ENCODE results near the gene SAP30BP. TPM values are rescaled to one million over a fixed set of nuclear protein-coding genes. Genes with fewer than 3 reads are reported as not detected.

Gene SAP30BP
- total RNA-seq, 1 donor from 2014 or later, result 125 TPM

- H3K27ac Mint-ChIP-seq (ENCODE audit: unreplicated experiment), result no peak overlapping the region
- DNase-seq (ENCODE audit: low spot score), result no peak
- peaks cover 3% of the 10 kb centered on the region for H3K27me3 Mint-ChIP-seq (ENCODE audit: unreplicated experiment)
- H3K4me3 Mint-ChIP-seq (ENCODE audit: unreplicated experiment), result no peak overlapping the region
- peaks cover 3% of the 10 kb centered on the region for H3K36me3 Mint-ChIP-seq (ENCODE audit: low read depth, unreplicated experiment)
- no peaks in the 10 kb centered on the region for H3K9me3 Mint-ChIP-seq (ENCODE audit: unreplicated experiment)
- peaks cover 9% of the 10 kb centered on the region for H3K4me1 Mint-ChIP-seq (ENCODE audit: unreplicated experiment)
- no peak for TF ChIP-seq CTCF (IDR thresholded peaks at IDR 0.05; ENCODE audit: unreplicated experiment)
These were observed 84.7 kb downstream of the SAP30BP start for GRCh38 chr17:75751676-75752404.

GRCh38 chr17:75752405-75752709 is 85.2 kb downstream of the SAP30BP start:
- Mint-ChIP-seq H3K27me3 (ENCODE audit: unreplicated experiment) (peaks cover 3% of the 10 kb centered on the region), H3K27ac (ENCODE audit: unreplicated experiment) (no peak overlapping the region), H3K9me3 (ENCODE audit: unreplicated experiment) (no peaks in the 10 kb centered on the region), H3K4me1 (ENCODE audit: unreplicated experiment) (peaks cover 9% of the 10 kb centered on the region), H3K36me3 (ENCODE audit: low read depth, unreplicated experiment) (peaks cover 3% of the 10 kb centered on the region), H3K4me3 (ENCODE audit: unreplicated experiment) (no peak overlapping the region)
- DNase-seq (ENCODE audit: low spot score), result no peak
- TF ChIP-seq CTCF (IDR thresholded peaks at IDR 0.05; ENCODE audit: unreplicated experiment), result no peak

GRCh38 chr17:75752802-75753513 is 85.8 kb downstream of the SAP30BP start:
- Mint-ChIP-seq H3K27me3 (ENCODE audit: unreplicated experiment) (peaks cover 4% of the 10 kb centered on the region), H3K9me3 (ENCODE audit: unreplicated experiment) (no peaks in the 10 kb centered on the region), H3K36me3 (ENCODE audit: low read depth, unreplicated experiment) (peaks cover 3% of the 10 kb centered on the region), H3K4me3 (ENCODE audit: unreplicated experiment) (no peak overlapping the region), H3K27ac (ENCODE audit: unreplicated experiment) (no peak overlapping the region), H3K4me1 (ENCODE audit: unreplicated experiment) (peaks cover 9% of the 10 kb centered on the region)
- no peak for TF ChIP-seq CTCF (IDR thresholded peaks at IDR 0.05; ENCODE audit: unreplicated experiment)
- no peak for DNase-seq (ENCODE audit: low spot score)

GRCh38 chr17:75753514-75754377 is 86.6 kb downstream of the SAP30BP start:
- Mint-ChIP-seq H3K9me3 (ENCODE audit: unreplicated experiment) (no peaks in the 10 kb centered on the region), H3K4me3 (ENCODE audit: unreplicated experiment) (no peak overlapping the region), H3K4me1 (ENCODE audit: unreplicated experiment) (peaks cover 9% of the 10 kb centered on the region), H3K27me3 (ENCODE audit: unreplicated experiment) (peaks cover 5% of the 10 kb centered on the region), H3K27ac (ENCODE audit: unreplicated experiment) (no peak overlapping the region), H3K36me3 (ENCODE audit: low read depth, unreplicated experiment) (peaks cover 3% of the 10 kb centered on the region)
- peak; percentile 73 for DNase-seq (ENCODE audit: low spot score)
- peak; percentile 61 for TF ChIP-seq CTCF (IDR thresholded peaks at IDR 0.05; ENCODE audit: unreplicated experiment)

Data from endothelial cell (in vitro differentiated cells).